ENCODE data around the gene SEPTIN11.

DNA sequence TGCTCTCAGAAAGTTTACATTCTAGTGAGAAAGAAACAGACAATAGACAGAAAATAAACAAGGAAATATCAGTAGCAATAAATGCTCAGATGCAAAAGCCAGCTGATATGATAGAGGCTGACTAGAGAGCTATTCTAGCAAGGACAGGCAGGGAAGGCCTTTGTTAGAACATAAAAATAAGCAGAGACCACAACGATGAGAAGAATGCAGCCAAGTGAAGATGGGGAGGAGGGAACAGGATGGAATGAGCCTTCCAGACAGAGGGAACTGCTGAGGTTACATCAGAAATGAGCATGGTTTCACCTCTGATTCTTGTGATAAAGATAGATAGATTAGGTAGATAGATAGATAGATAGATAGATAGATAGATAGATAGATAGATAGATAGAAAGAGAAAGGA is 44.0 kb upstream of the SEPTIN11 start:
- TF ChIP-seq, protein P1, sequence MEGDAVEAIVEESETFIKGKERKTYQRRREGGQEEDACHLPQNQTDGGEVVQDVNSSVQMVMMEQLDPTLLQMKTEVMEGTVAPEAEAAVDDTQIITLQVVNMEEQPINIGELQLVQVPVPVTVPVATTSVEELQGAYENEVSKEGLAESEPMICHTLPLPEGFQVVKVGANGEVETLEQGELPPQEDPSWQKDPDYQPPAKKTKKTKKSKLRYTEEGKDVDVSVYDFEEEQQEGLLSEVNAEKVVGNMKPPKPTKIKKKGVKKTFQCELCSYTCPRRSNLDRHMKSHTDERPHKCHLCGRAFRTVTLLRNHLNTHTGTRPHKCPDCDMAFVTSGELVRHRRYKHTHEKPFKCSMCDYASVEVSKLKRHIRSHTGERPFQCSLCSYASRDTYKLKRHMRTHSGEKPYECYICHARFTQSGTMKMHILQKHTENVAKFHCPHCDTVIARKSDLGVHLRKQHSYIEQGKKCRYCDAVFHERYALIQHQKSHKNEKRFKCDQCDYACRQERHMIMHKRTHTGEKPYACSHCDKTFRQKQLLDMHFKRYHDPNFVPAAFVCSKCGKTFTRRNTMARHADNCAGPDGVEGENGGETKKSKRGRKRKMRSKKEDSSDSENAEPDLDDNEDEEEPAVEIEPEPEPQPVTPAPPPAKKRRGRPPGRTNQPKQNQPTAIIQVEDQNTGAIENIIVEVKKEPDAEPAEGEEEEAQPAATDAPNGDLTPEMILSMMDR (IDR thresholded peaks at IDR 0.05; ENCODE audit: low read length), result no peak
- TF ChIP-seq EZH2 (IDR thresholded peaks at IDR 0.05; ENCODE audit: borderline replicate concordance, low read length), result no peak

Data from OCI-LY1 (cell line).